HG02588 (cell line): ENCODE results near the gene TMEM54.
"Not testable (repeated sequence)": the region's sequence is repeated elsewhere in the genome, so short reads cannot be mapped to it uniquely, and the experiment has no call there.

Source experiments
- ATAC-seq: cut with Tn5 transposase; IDR thresholded peaks from one replicate; pipeline ENCODE4 v1.9.1; 2021; ENCODE audit warnings: mild to moderate bottlenecking, moderate library complexity; ENCODE audit not compliant: unreplicated experiment

Gene TMEM54

GRCh38 chr1:32919811-32920733, 18.9 kb upstream of the TMEM54 start:
- ATAC-seq, result no peak

- no peak for ATAC-seq
These were observed 17.0 kb upstream of the TMEM54 start for GRCh38 chr1:32918179-32918578.

GRCh38 chr1:32917521-32917920, 16.3 kb upstream of the TMEM54 start:
- no peak for ATAC-seq

DNA sequence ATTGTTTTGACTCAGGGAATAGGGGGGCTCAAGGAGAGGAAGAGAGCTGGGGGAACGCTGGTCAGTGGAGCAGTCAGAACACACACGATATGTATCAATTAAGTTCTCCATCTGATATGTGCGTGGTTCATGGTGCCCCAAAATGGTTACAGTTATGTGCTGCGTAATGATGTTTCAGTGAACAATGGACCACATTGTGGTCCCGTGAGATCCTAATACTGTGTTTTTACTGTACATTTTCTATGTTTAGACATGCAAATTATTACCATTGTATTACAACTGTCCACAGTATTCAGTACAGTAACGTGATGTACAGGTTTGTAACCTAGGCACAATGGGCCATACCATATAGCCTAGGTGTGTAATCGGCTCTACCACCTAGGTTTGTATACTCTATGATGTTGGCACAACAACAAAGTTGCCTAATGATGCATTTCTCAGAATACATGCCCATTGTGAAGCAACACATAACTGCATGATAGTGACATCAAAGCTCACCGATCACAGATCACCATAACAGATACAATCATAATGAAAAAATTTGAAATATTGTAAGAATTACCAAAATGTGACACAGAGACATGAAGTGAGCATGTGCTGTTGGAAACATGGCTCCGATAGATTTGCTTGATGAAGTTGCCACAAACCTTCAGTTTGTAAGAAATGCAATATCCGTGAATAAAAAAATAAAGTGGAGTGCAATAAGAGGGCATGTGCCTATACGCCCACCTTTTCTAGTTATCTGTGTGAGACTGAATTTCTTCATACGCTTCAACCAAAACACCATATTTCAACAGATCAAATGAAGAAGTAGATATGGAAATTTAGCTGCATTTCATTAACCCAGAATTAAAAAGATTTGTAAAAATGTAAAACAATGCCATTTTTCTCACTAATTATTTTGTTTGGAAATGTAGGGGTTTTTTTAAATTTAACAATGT, 14.8 kb upstream of the TMEM54 start:
- no peak for ATAC-seq

DNA sequence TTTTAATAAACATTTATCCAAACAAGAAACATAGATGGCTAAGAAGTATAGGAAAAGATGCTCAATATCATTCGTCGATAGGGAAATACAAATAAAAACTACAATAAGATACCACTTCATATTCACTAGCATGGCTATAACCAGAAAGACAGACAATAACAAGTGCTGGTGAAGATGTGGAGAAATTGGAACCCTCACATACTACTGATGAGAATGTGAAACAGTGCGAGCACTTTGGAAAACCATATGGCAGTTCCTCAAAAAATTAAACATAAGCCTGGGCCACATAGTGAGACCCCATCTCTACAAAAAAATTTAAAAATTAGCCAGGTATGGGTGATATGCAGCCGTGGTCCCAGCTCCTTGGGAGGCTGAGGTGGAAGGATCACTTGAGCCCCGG, 9.1 kb upstream of the TMEM54 start:
- ATAC-seq, result no peak

DNA sequence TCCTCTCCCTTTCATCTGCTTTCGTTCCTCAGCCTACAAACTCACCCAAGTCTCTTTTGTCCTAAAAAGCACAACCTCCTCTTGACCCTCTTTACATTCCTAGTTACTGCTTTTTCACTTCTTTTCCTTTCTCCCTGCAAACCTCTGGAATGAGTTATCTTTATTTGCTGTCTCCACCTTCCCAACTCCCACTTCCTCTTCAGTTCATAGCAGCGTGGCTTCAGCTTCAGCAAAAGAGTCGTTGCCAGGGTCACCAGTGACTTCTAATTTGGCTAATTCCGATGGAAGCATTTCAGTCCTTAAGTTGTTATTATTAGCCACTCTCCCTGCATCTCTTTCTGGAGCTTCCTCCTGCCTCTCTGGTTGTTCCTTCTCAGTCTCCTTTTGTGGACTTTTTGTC, 6.2 kb upstream of the TMEM54 start:
- ATAC-seq, result no peak

- no peak for ATAC-seq
These were observed 5.5 kb upstream of the TMEM54 start for GRCh38 chr1:32906654-32907053.

GRCh38 chr1:32905588-32905987, 4.4 kb upstream of the TMEM54 start:
- not testable (repeated sequence) for ATAC-seq

- no peak for ATAC-seq
These were observed 3.6 kb upstream of the TMEM54 start for GRCh38 chr1:32904797-32905196.

DNA sequence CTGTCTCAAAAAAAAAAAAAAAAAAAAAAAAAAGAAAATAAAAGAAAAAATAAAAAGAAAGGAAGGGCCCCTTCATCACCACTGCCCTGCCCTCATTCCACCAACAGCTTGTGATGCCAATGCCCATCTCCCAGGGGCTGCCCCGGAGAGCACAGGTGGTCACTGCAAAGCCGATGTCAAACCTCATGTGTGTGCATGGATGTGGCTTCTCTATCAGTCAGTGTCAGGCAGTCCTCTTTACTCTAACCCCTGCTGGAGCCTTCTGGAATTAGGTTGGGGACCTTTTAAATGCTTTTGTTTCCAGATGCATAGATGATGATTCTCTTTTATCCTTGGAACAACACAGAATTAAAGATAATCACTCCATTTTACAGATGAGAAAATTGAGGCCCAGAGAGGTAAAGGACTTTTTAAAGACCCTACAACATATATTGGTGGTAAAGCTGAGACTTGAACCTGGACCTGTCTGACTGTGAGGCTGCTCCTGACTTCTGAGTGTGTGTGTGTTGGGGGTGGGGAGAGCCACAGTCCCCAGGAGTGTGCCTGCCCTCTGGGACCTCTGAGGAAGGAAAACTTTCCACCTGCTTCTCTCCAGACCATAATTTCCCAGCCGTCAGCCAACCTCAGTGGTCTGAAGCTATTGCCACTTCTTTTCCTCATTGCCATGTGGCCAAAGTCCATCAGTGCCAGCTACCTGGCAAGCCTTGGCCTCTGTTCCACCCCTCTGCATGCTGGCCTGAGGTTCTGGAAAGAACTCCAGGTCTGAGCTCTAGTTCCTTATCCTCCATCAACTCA, 3.0 kb upstream of the TMEM54 start:
- ATAC-seq, result no peak

GRCh38 chr1:32902535-32902920, 1.3 kb upstream of the TMEM54 start:
- no peak for ATAC-seq

- no peak for ATAC-seq
These were observed 790 bp upstream of the TMEM54 start for GRCh38 chr1:32901823-32902534.

GRCh38 chr1:32900371-32900955, 726 bp downstream of the TMEM54 start:
- no peak for ATAC-seq

- no peak for ATAC-seq
These were observed 1.4 kb downstream of the TMEM54 start for GRCh38 chr1:32899586-32900296.

- no peak for ATAC-seq
These were observed 2.2 kb downstream of the TMEM54 start for GRCh38 chr1:32898958-32899357.

DNA sequence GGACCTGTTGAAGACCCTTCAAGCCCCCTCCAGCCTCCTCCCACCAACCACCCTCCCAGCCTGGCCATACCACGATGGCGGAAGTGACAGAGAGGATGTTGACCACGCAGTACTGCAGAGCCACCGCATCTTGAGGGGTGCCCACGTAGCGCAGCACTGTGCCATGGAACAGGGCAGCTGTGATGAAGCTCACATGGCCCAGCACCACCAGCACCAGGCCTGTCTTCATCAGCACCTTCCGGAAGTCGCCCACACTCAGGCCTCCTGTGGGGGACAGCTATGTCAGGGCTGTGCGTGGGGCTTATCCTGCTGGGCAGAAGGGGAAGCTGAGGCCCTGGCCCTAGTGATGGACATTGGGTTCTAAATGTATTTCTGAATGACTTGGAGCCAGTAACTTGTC, 3.1 kb downstream of the TMEM54 start:
- no peak for ATAC-seq

DNA sequence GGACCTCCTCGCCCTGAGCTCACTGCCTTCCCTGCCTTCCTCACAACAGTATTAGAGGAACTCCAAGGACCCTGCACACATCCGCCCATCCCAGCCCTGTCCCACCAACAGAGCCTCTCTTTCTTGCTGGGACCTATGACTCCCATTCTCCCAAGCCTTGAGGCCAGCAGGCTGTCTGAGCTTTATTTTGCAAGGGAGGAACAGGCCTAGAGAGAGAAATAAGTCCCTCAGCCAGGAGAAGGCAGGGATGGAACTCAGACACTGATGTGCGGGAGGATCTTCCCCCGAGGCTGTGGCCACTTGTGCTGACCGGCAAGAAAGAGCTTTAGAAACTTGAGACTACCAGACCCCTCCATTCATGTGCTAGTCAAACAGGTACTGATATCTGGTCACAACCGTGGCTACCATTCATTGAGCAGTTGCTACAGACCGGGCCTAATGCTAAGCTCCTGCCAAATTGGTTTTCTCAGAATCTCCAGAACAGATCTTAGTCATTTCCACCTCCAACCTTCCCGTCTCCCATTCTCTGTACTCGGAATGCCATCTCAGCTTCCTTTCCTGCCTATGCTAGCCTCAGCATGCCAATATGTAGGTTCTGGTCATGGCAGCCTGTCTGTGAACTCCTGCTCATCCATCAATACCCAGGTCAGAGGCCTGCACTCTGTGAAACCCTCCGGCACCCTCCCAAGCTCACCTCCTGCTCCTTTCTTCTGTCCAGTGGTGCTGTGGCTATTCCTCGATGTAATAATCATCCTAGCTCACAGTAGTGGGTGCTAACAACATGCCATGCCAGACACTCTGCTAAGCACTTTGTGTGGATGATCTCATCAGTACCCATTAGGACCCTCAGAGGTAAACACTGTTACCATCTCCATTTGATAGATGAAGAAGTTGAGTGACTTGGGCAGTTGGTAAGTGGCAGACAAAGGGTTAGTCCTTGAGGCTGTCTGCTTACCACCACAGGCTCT, 3.8 kb downstream of the TMEM54 start:
- no peak for ATAC-seq

DNA sequence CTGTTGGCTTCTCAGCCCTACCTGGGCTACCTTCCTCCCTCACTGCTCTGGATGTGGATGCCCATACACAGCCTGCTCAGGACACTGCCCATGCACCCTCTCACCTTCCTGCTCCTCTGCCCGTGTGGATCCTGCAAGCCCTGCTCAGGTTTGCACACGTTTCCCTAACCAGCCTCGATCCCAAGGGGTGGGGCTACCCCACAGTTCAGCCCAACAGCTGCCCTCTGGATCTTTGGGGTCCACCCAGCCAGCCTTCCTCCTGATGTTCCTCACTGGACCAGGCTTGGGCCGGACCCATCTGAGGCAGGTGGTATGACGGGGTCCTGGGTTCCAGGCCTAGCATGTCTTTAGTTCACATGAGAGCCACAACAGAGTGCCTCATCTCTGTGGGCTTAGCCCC, 4.7 kb downstream of the TMEM54 start:
- no peak for ATAC-seq
